ENCODE data around the gene OR5H6. TPM values are rescaled to one million over a fixed set of nuclear protein-coding genes. Genes with fewer than 3 reads are reported as not detected.
"Not testable (repeated sequence)": the region's sequence is repeated elsewhere in the genome, so short reads cannot be mapped to it uniquely, and the experiment has no call there.

Gene OR5H6
- polyA plus RNA-seq, 1 donor (not counting 4 experiments of a cell fraction or from before 2014, with no cell fraction given) = not detected

DNA sequence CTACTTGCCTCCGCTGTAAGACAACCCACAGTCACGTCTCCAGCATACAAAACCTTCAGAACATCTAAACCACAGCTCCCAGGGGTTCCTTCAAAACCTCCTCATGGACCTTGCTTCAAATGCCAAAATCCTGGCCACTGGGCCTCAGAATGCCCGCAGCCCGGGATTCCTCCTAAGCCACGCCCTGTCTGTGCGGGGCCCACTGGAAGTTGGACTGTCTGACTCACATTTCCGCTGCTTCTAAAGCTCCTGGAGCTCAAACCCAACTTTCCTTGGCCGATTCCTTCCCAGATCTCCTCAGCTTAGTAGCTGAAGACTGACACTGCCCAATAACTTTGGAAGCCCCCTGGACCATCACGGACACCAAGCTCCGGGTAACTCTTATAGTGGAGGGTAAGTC lies 17.9 kb upstream of the OR5H6 start:
- H2AFZ ChIP-seq (ENCODE audit: control insufficient read depth, low read length) = no peak overlapping the region
- no peak overlapping the region for H3K27ac ChIP-seq (ENCODE audit: control insufficient read depth, insufficient read depth, low read length)
- no peak for DNase-seq (ENCODE audit: low read depth, low spot score)
- H3K9me1 ChIP-seq (ENCODE audit: control insufficient read depth, extremely low read depth, insufficient read depth, low read length) = no peaks in the 10 kb centered on the region
- no peaks in the 10 kb centered on the region for H3K36me3 ChIP-seq (ENCODE audit: control insufficient read depth in 2 of 2, extremely low read depth in 1 of 2, insufficient read depth in 2 of 2, low read length in 2 of 2)
- H4K20me1 ChIP-seq (ENCODE audit: control insufficient read depth, extremely low read depth, insufficient read depth, low read length) = no peaks in the 10 kb centered on the region
- FAIRE-seq = no peak
- H3K9ac ChIP-seq (ENCODE audit: control insufficient read depth, extremely low read depth, insufficient read depth, low read length) = no peak overlapping the region
- TF ChIP-seq EZH2 (IDR thresholded peaks at IDR 0.05; ENCODE audit: low read length) = no peak
- TF ChIP-seq, protein P1, sequence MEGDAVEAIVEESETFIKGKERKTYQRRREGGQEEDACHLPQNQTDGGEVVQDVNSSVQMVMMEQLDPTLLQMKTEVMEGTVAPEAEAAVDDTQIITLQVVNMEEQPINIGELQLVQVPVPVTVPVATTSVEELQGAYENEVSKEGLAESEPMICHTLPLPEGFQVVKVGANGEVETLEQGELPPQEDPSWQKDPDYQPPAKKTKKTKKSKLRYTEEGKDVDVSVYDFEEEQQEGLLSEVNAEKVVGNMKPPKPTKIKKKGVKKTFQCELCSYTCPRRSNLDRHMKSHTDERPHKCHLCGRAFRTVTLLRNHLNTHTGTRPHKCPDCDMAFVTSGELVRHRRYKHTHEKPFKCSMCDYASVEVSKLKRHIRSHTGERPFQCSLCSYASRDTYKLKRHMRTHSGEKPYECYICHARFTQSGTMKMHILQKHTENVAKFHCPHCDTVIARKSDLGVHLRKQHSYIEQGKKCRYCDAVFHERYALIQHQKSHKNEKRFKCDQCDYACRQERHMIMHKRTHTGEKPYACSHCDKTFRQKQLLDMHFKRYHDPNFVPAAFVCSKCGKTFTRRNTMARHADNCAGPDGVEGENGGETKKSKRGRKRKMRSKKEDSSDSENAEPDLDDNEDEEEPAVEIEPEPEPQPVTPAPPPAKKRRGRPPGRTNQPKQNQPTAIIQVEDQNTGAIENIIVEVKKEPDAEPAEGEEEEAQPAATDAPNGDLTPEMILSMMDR (optimal IDR thresholded peaks at IDR 0.05 in 1 of 3, IDR thresholded peaks at IDR 0.05 in 1 of 3, conservative IDR thresholded peaks at IDR 0.05 in 1 of 3; ENCODE audit: extremely low read depth in 1 of 3, insufficient read depth in 2 of 3, low read length in 3 of 3) = no peak
- H3K4me1 ChIP-seq (ENCODE audit: control insufficient read depth, extremely low read depth, insufficient read depth, low read length) = no peaks in the 10 kb centered on the region
- no peaks in the 10 kb centered on the region for H3K9me3 ChIP-seq (ENCODE audit: control insufficient read depth, low read depth, low read length)
- no peak overlapping the region for H3K4me2 ChIP-seq (ENCODE audit: control insufficient read depth, extremely low read depth, insufficient read depth, low read depth, low read length)
- no peak overlapping the region for H3K4me3 ChIP-seq (ENCODE audit: control insufficient read depth in 2 of 3, extremely low read depth in 1 of 3, insufficient read depth in 2 of 3, low read depth in 1 of 3, low read length in 3 of 3)
- H3K79me2 ChIP-seq (ENCODE audit: control insufficient read depth, insufficient read depth, low read length) = no peaks in the 10 kb centered on the region
- dilution Hi-C loops (cut with MboI; ENCODE audit: extremely low pct_ligation_motif_present, low sequenced_read_pairs) = no loop called here
- H3K27me3 ChIP-seq (ENCODE audit: control insufficient read depth, extremely low read depth, insufficient read depth, low read length) = no peaks in the 10 kb centered on the region

DNA sequence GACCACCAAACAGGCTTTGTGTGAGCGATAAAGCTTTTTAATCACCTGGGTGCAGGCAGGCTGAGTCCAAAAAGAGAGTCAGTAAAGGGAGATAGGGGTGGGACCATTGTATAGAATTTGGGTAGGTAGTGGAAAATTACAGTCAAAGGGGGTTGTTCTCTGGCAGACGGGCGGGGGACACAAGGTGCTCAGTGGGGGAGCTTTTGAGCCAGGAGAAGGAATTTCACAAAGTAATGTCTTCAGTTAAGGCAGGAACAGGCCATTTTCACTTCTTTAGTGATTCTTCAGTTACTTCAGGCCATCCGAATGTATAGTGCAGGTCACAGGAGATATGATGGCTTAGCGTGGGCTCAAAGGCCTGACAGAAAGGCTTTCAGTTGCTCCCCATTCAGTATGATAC lies 8.0 kb upstream of the OR5H6 start:
- FAIRE-seq = not testable (repeated sequence)

DNA sequence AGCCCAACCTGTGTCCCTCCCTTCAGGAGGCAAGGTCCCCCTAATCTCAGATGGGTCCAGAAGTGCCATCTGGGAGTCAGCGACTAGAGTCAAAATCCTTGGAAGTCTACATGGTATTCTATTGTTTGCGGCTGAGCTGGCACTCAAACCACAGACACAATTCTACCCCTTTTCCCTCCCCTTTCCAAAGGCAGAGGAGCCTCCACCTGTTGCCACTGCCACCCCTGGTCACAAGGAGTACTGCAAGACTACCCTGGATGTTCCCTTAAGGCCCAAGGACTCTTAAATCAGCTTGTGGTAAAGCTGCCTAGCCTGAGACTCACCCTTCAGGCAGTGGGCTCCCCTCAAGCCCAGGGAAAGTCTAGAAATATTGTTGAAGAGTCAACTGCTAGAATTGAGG lies 4.3 kb upstream of the OR5H6 start:
- dilution Hi-C loops (cut with MboI; ENCODE audit: extremely low pct_ligation_motif_present, low sequenced_read_pairs) = no loop called here
- H3K79me2 ChIP-seq (ENCODE audit: control insufficient read depth, insufficient read depth, low read length) = no peaks in the 10 kb centered on the region
- no peaks in the 10 kb centered on the region for H3K36me3 ChIP-seq (ENCODE audit: control insufficient read depth in 2 of 2, extremely low read depth in 1 of 2, insufficient read depth in 2 of 2, low read length in 2 of 2)
- no peaks in the 10 kb centered on the region for H3K9me1 ChIP-seq (ENCODE audit: control insufficient read depth, extremely low read depth, insufficient read depth, low read length)
- no peak overlapping the region for H3K4me2 ChIP-seq (ENCODE audit: control insufficient read depth, extremely low read depth, insufficient read depth, low read depth, low read length)
- no peak overlapping the region for H2AFZ ChIP-seq (ENCODE audit: control insufficient read depth, low read length)
- FAIRE-seq (no peak), DNase-seq (ENCODE audit: low read depth, low spot score) (no peak)
- H4K20me1 ChIP-seq (ENCODE audit: control insufficient read depth, extremely low read depth, insufficient read depth, low read length) = no peaks in the 10 kb centered on the region
- no peak for TF ChIP-seq EZH2 (IDR thresholded peaks at IDR 0.05; ENCODE audit: low read length)
- TF ChIP-seq, protein P1 (optimal IDR thresholded peaks at IDR 0.05 in 1 of 3, IDR thresholded peaks at IDR 0.05 in 1 of 3, conservative IDR thresholded peaks at IDR 0.05 in 1 of 3; ENCODE audit: extremely low read depth in 1 of 3, insufficient read depth in 2 of 3, low read length in 3 of 3) = peak; percentile 38 to 51 (median 40)
- no peak overlapping the region for H3K9ac ChIP-seq (ENCODE audit: control insufficient read depth, extremely low read depth, insufficient read depth, low read length)
- no peak overlapping the region for H3K4me3 ChIP-seq (ENCODE audit: control insufficient read depth in 2 of 3, extremely low read depth in 1 of 3, insufficient read depth in 2 of 3, low read depth in 1 of 3, low read length in 3 of 3)
- H3K27me3 ChIP-seq (ENCODE audit: control insufficient read depth, extremely low read depth, insufficient read depth, low read length) = no peaks in the 10 kb centered on the region
- no peaks in the 10 kb centered on the region for H3K4me1 ChIP-seq (ENCODE audit: control insufficient read depth, extremely low read depth, insufficient read depth, low read length)
- H3K27ac ChIP-seq (ENCODE audit: control insufficient read depth, insufficient read depth, low read length) = no peak overlapping the region
- H3K9me3 ChIP-seq (ENCODE audit: control insufficient read depth, low read depth, low read length) = no peaks in the 10 kb centered on the region

More for the DNA sequence above, 8.0 kb upstream of the OR5H6 start:
- H3K4me1 ChIP-seq (ENCODE audit: control insufficient read depth, extremely low read depth, insufficient read depth, low read length); H3K4me2 ChIP-seq (ENCODE audit: control insufficient read depth, extremely low read depth, insufficient read depth, low read depth, low read length); H3K27me3 ChIP-seq (ENCODE audit: control insufficient read depth, extremely low read depth, insufficient read depth, low read length); H2AFZ ChIP-seq (ENCODE audit: control insufficient read depth, low read length); H3K9me1 ChIP-seq (ENCODE audit: control insufficient read depth, extremely low read depth, insufficient read depth, low read length); dilution Hi-C loops (cut with MboI; ENCODE audit: extremely low pct_ligation_motif_present, low sequenced_read_pairs); DNase-seq (ENCODE audit: low read depth, low spot score); H3K36me3 ChIP-seq (ENCODE audit: control insufficient read depth in 2 of 2, extremely low read depth in 1 of 2, insufficient read depth in 2 of 2, low read length in 2 of 2); H3K4me3 ChIP-seq (ENCODE audit: control insufficient read depth in 2 of 3, extremely low read depth in 1 of 3, insufficient read depth in 2 of 3, low read depth in 1 of 3, low read length in 3 of 3); H3K79me2 ChIP-seq (ENCODE audit: control insufficient read depth, insufficient read depth, low read length); H3K27ac ChIP-seq (ENCODE audit: control insufficient read depth, insufficient read depth, low read length); H3K9me3 ChIP-seq (ENCODE audit: control insufficient read depth, low read depth, low read length); H4K20me1 ChIP-seq (ENCODE audit: control insufficient read depth, extremely low read depth, insufficient read depth, low read length); H3K9ac ChIP-seq (ENCODE audit: control insufficient read depth, extremely low read depth, insufficient read depth, low read length): not testable (repeated sequence)
